HepG2 (cell line): ENCODE results near the gene RER1. TPM values are rescaled to one million over a fixed set of nuclear protein-coding genes. Genes with fewer than 3 reads are reported as not detected.
A peak's percentile ranks its signal among the peaks of the same experiment; 100 is the strongest.

Experiments used
- ATAC-seq: fragments of 200-7000 bp; cut with Tn5 transposase; 3 replicates; pipeline ENCODE4 v1.9.1; 2020; ENCODE audit warnings: mild to moderate bottlenecking, moderate library complexity
- BruUV-seq: library from RNA; stranded (reverse); fragments of 400-500 nt; replicated peaks from 2 replicates; lab custom pipeline; 2021; lab: Mats Ljungman, UMichigan
- CTCF ChIA-PET: fragments of 300-600 bp; formaldehyde crosslinking; extraction: SDS; loops from one replicate; lab custom pipeline; 2021; ENCODE audit warnings: low total read pairs, inconsistent platforms, low intra/inter-chr PET ratio; lab: Yijun Ruan, JAX
- POLR2A ChIA-PET: fragments of 350-600 bp; sonication (Branson Sonifier 250); formaldehyde crosslinking; loops from one replicate; lab custom pipeline; 2020; ENCODE audit warnings: antibody characterized with exemption, inconsistent platforms; lab: Yijun Ruan, JAX
- DNase-seq: peaks from one replicate; pipeline ENCODE4 v3.0.0-alpha.2; 2015; ENCODE audit warnings: low spot score
- FAIRE-seq: peaks from 3 replicates; lab custom pipeline; 2011; peaks lifted over from hg19 to GRCh38; lab: Jason Lieb, UNC
- H2AFZ ChIP-seq: one replicate; pipeline ENCODE4 v1.6.1; 2011; ENCODE audit warnings: low read length, inconsistent platforms
- H3K27ac ChIP-seq: fragments of 300-600 bp; 3 replicates; pipeline ENCODE4 v1.8.0; 2011; ENCODE audit warnings: mixed run types, mild to moderate bottlenecking, mixed read lengths, low read length, inconsistent platforms; ENCODE audit not compliant: insufficient read depth; ENCODE audit errors: extremely low read length
- H3K27me3 ChIP-seq, 2 experiments: fragments of 200-600 bp in 1 of 2; 2 replicates in 1 of 2; 3 replicates in 1 of 2; pipeline versions ENCODE4 v1.6.0 to v1.8.0; 2011; ENCODE audit warnings: low read length in 2 of 2, mild to moderate bottlenecking in 2 of 2, moderate library complexity in 2 of 2, inconsistent platforms in 1 of 2; ENCODE audit not compliant: insufficient read depth in 2 of 2, control insufficient read depth in 1 of 2
- H3K36me3 ChIP-seq, 2 experiments: fragments of 200-600 bp in 1 of 2; replicated peaks in 1 of 2; 2 replicates in 1 of 2; 3 replicates in 1 of 2; pipeline versions ENCODE4 v1.5.1 to v1.8.0; 2011; ENCODE audit warnings: low read length in 2 of 2, inconsistent platforms in 1 of 2; ENCODE audit not compliant: insufficient read depth in 2 of 2, control insufficient read depth in 1 of 2
- H3K4me1 ChIP-seq: 2 replicates; pipeline ENCODE4 v1.5.1; 2012; ENCODE audit warnings: low read length, inconsistent platforms; ENCODE audit not compliant: insufficient read depth
- H3K4me2 ChIP-seq: 2 replicates; pipeline ENCODE4 v1.6.0; 2011; ENCODE audit warnings: low read depth, low read length, inconsistent platforms
- H3K4me3 ChIP-seq, 3 experiments: fragments of 200-600 bp in 1 of 3; sonication (generic), shearing (Covaris generic) in 1 of 3; replicated peaks in 1 of 3; 2 replicates each; pipeline ENCODE4 v1.5.1; 2011 to 2016; ENCODE audit warnings: low read length in 3 of 3, inconsistent platforms in 2 of 3, low read depth in 2 of 3, mild to moderate bottlenecking in 2 of 3, control low read depth in 1 of 3, mixed read lengths in 1 of 3; ENCODE audit not compliant: insufficient read depth in 1 of 3
- H3K79me2 ChIP-seq: one replicate; pipeline ENCODE4 v1.6.1; 2011; ENCODE audit warnings: low read length, inconsistent platforms; ENCODE audit not compliant: insufficient read depth
- H3K9ac ChIP-seq: 2 replicates; pipeline ENCODE4 v1.6.0; 2011; ENCODE audit warnings: mild to moderate bottlenecking, low read depth, low read length, inconsistent platforms; ENCODE audit not compliant: insufficient read depth
- H3K9me3 ChIP-seq: 2 replicates; pipeline ENCODE4 v1.5.1; 2012; ENCODE audit warnings: mild to moderate bottlenecking, low read length
- H4K20me1 ChIP-seq: 2 replicates; pipeline ENCODE4 v1.6.0; 2011; ENCODE audit warnings: inconsistent platforms, mild to moderate bottlenecking, low read length, moderate library complexity; ENCODE audit not compliant: insufficient read depth
- AKAP8 ChIP-seq: sonication (generic); formaldehyde crosslinking; IDR thresholded peaks from 2 replicates; pipeline ENCODE4 v1.5.1; 2020; ENCODE audit warnings: mild to moderate bottlenecking, missing genetic modification reagents
- KAT8 ChIP-seq: IDR thresholded peaks from 2 replicates; pipeline ENCODE4 v1.6.1; 2016; ENCODE audit warnings: missing genetic modification reagents, missing compliant biosample characterization
- MAF1 ChIP-seq: sonication (generic); formaldehyde crosslinking; IDR thresholded peaks from 2 replicates; pipeline ENCODE4 v1.5.0; 2020; ENCODE audit warnings: missing genetic modification reagents, borderline replicate concordance
- POLR2A ChIP-seq, 2 experiments: IDR thresholded peaks; 2 replicates each; pipeline ENCODE4 v1.6.1; 2011; ENCODE audit warnings: low read depth in 2 of 2, low read length in 2 of 2, mild to moderate bottlenecking in 1 of 2, moderate library complexity in 1 of 2; ENCODE audit not compliant: insufficient read depth in 1 of 2
- POLR2AphosphoS5 ChIP-seq: IDR thresholded peaks from 2 replicates; pipeline ENCODE4 v1.6.1; 2012; ENCODE audit warnings: low read depth, low read length
- POLR2G ChIP-seq: fragments of 200-400 bp; formaldehyde crosslinking; IDR thresholded peaks from 2 replicates; pipeline ENCODE4 v1.6.1; 2018; ENCODE audit warnings: mild to moderate bottlenecking, low read depth, low read length, moderate library complexity
- RXRB ChIP-seq: IDR thresholded peaks from 2 replicates; pipeline ENCODE4 v1.6.1; 2016; ENCODE audit warnings: borderline replicate concordance, missing genetic modification reagents, missing compliant biosample characterization
- SSRP1 ChIP-seq: IDR thresholded peaks from 2 replicates; pipeline ENCODE4 v1.6.1; 2016; ENCODE audit warnings: control low read depth
- WGBS: methylation state at CpG from one replicate; pipeline ENCODE4 v1.1.6; 2017; ENCODE audit warnings: low lambda C conversion rate; 5-methylcytosine and 5-hydroxymethylcytosine counted together
- in situ Hi-C: cut with HindIII; loops from 2 replicates; pipeline ENCODE4 v1.10.0; 2017; ENCODE audit warnings: low pct_unique_long_range_greater_than_20kb; ENCODE audit not compliant: extremely low pct_ligation_motif_present
- intact Hi-C: fragments of 100-400 bp; cut with micrococcal nuclease; formaldehyde crosslinking; loops from one replicate; pipeline ENCODE4 v1.10.0; 2022; ENCODE audit not compliant: unreplicated experiment
- polyA plus RNA-seq, 8 experiments: library from polyadenylated mRNA; depleted of rRNA in 3 of 8; stranded (reverse) in 7 of 8; unstranded in 1 of 8; fragments of >200 nt; fragmentation: Illumina TruSeq in 4 of 8; extraction: Trizol in 4 of 8; gene quantifications; 2 replicates each; pipeline versions ENCODE4 v1.2.1 to v1.2.3, GENCODE V29; 2011 to 2016; ENCODE audit warnings: low read depth in 4 of 8, missing spikeins in 1 of 8, mixed read lengths in 1 of 8; ENCODE audit not compliant: insufficient read depth in 1 of 8
- total RNA-seq, 5 experiments: library from RNA; depleted of rRNA; stranded (reverse); fragments of >200 nt; fragmentation: Illumina TruSeq; extraction: Trizol; gene quantifications; 2 replicates each; pipeline ENCODE4 v1.2.3, GENCODE V29; 2016; ENCODE audit warnings: low read depth in 1 of 5
- TF ChIP-seq, protein P1 (sequence below): sonication (generic); formaldehyde crosslinking; IDR thresholded peaks from 2 replicates; pipeline ENCODE4 v1.8.1; 2022; ENCODE audit warnings: mild to moderate bottlenecking, missing genetic modification reagents

The RER1 gene
- total and polyA plus RNA-seq, 2 of the 13 experiments (the other 11 are each of a cell fraction or from before 2014, with no cell fraction given) = 128 to 164 TPM

DNA sequence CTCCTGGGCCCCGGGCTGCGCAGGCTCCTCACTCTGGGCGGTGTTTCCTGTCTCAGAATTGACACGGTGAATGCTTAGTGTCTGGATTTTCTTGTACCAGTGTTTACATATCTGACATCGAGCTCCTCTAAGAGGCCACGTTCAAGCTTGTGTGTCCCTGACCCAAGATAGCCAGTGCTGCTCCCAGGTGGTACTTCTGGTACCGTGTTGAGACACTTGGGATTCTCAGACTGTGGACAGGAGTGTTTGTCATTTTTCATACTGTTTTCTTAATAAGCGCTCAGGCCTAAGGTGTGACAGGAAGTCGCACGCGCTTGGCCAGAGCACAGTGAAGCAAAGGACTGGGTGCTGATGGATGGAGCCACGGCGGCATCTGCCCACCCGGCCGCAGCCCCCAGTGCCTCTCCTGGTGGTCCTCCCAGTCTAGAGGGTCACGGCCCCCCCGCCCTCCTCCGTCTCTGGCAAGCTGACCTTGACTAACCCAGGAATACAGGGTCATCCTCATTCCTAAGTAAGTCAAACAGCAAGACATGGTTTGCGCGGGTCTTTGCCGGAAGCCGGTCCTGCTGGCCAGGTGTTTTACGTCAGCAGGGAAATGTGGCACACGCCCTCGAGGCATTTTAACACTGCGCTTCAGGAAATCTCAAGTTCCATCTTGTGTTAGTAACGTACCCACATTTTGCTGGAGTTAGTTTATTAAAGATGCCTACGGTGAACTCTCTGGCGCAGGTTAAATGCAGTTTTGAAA, 12.7 kb downstream of the RER1 start:
- Histone ChIP-seq H3K4me2 (no peak overlapping the region), H3K9me3 (no peaks in the 10 kb centered on the region), H3K36me3 (peaks cover 39 to 87% of the 10 kb centered on the region in 2 experiments), H4K20me1 (no peaks in the 10 kb centered on the region), H2AFZ (no peak overlapping the region), H3K79me2 (no peaks in the 10 kb centered on the region), H3K27me3 (no peaks in the 10 kb centered on the region), H3K4me1 (no peaks in the 10 kb centered on the region), H3K4me3 (no peak overlapping the region), H3K9ac (no peak overlapping the region), H3K27ac (no peak overlapping the region)
- FAIRE-seq = no peak
- ChIA-PET POLR2A (interaction anchor here (0.8 kb wide), 1 partner anchor 13 kb away, joined by 3 read pairs; the partner anchor contains the start of genes MORN1 and RER1), CTCF (no interaction called here)
- in situ Hi-C loops (no loop called here), intact Hi-C loops (no loop called here)
- no peak for DNase-seq
- no TSS peak for BruUV-seq
- WGBS = 99% methylated on average over 23 of the region's 29 CpGs
- no peak for ATAC-seq
- TF ChIP-seq POLR2G = peak; percentile 68
- TF ChIP-seq KAT8 = no peak
- 0 out of 2 replicates have a peak, but pooled peaks have one; percentile 37 for TF ChIP-seq AKAP8 (CRISPR knock-in tag)
- no peak for TF ChIP-seq RXRB (CRISPR knock-in tag)
- TF ChIP-seq MAF1 = no peak
- TF ChIP-seq POLR2AphosphoS5 = peak; percentile 21
- TF ChIP-seq SSRP1 (CRISPR knock-in tag) = 0 out of 2 replicates have a peak, but pooled peaks have one; percentile 8
- 0 out of 4 replicates have a peak, but pooled peaks of 1 of the 2 experiments have one; percentile 31 for TF ChIP-seq POLR2A (IDR thresholded peaks at IDR 0.05; ENCODE audit: insufficient read depth in 1 of 2, low read depth in 2 of 2, low read length in 2 of 2)
- TF ChIP-seq, protein P1, sequence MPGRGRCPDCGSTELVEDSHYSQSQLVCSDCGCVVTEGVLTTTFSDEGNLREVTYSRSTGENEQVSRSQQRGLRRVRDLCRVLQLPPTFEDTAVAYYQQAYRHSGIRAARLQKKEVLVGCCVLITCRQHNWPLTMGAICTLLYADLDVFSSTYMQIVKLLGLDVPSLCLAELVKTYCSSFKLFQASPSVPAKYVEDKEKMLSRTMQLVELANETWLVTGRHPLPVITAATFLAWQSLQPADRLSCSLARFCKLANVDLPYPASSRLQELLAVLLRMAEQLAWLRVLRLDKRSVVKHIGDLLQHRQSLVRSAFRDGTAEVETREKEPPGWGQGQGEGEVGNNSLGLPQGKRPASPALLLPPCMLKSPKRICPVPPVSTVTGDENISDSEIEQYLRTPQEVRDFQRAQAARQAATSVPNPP (CRISPR knock-in tag) = no peak
